Measurements from ENCODE around the gene UROC1. TPM values are rescaled to one million over a fixed set of nuclear protein-coding genes. Genes with fewer than 3 reads are reported as not detected.

UROC1 gene
- total and polyA plus RNA-seq, 4 donors: 0.01 to 0.21 (median 0.08) TPM

DNA sequence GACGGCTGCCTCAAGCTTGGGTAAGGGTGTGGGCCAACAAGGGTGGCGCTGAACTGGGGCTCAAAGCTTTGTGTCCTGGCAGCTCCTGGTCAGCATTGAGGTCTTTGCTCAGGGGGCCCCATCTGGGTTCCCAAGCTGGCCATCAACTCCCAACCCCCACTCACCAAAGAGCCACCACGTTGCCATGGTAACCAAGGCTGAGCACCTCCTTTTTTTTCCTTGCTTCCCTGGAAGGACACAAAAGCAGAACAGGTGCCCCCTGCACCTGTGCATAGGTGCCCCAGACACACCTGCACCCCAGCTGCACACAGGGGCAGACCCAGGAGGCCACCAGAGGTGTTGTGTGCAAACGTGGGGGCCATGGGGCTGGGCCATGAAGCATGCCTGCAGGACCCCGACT, 16.5 kb downstream of the UROC1 start:
- no peak for DNase-seq
- no peaks in the 10 kb centered on the region for H3K4me1 ChIP-seq (ENCODE audit: control insufficient read depth in 5 of 5, insufficient read depth in 5 of 5, low read length in 5 of 5)
- 76 to 85% methylated on average over 5 of the region's 5 CpGs for WGBS, 2 donors
- ATAC-seq (ENCODE audit: insufficient read depth, low FRiP score): no peak
- no peak overlapping the region for H3K27ac ChIP-seq (ENCODE audit: low read depth in 1 of 2, low read length in 1 of 2)
- peaks cover 0 to 2% (median 0%) of the 10 kb centered on the region in 4 donors for H3K9me3 ChIP-seq (ENCODE audit: control insufficient read depth in 4 of 4, insufficient read depth in 3 of 4, low read length in 3 of 4)
- TF ChIP-seq, protein P1, sequence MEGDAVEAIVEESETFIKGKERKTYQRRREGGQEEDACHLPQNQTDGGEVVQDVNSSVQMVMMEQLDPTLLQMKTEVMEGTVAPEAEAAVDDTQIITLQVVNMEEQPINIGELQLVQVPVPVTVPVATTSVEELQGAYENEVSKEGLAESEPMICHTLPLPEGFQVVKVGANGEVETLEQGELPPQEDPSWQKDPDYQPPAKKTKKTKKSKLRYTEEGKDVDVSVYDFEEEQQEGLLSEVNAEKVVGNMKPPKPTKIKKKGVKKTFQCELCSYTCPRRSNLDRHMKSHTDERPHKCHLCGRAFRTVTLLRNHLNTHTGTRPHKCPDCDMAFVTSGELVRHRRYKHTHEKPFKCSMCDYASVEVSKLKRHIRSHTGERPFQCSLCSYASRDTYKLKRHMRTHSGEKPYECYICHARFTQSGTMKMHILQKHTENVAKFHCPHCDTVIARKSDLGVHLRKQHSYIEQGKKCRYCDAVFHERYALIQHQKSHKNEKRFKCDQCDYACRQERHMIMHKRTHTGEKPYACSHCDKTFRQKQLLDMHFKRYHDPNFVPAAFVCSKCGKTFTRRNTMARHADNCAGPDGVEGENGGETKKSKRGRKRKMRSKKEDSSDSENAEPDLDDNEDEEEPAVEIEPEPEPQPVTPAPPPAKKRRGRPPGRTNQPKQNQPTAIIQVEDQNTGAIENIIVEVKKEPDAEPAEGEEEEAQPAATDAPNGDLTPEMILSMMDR (IDR thresholded peaks at IDR 0.05; ENCODE audit: control extremely low read depth, extremely low read depth): no peak
- H3K27me3 ChIP-seq (ENCODE audit: control insufficient read depth in 3 of 3, insufficient read depth in 3 of 3, low read length in 2 of 3): peaks cover 0 to 2% (median 0%) of the 10 kb centered on the region in 3 donors
- H3K36me3 ChIP-seq (ENCODE audit: control insufficient read depth in 4 of 4, insufficient read depth in 4 of 4, low read length in 4 of 4): no peaks in the 10 kb centered on the region
- no peak overlapping the region for H3K4me3 ChIP-seq
- H3K9ac ChIP-seq (ENCODE audit: insufficient read depth in 1 of 2, low read length in 2 of 2): no peak overlapping the region

DNA sequence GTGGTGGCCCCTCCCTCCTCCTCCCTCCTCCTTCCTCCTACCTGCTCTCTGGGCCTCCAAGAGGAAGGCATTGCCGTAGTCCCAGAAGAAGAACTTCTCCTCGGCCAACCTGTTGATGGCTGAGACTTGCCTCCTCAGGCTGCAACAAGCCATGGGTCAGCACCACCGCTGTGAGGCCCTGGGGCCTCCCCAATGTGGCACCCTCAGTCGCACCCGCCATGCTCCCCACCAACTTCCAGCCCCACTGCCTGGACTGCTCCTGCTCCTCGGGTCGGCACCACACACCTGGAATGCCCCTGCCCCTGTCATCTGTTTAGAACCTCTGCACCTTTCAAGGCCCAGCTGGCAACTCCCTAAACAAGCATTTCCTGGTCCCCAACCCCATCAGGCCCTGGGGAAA, 17.6 kb downstream of the UROC1 start:
- Histone ChIP-seq H3K27ac (ENCODE audit: low read depth in 1 of 2, low read length in 1 of 2) (no peak overlapping the region), H3K4me3 (no peak overlapping the region), H3K9ac (ENCODE audit: insufficient read depth in 1 of 2, low read length in 2 of 2) (no peak overlapping the region), H3K9me3 (ENCODE audit: control insufficient read depth in 4 of 4, insufficient read depth in 3 of 4, low read length in 3 of 4) (peaks cover 0 to 2% (median 0%) of the 10 kb centered on the region in 4 donors), H3K4me1 (ENCODE audit: control insufficient read depth in 5 of 5, insufficient read depth in 5 of 5, low read length in 5 of 5) (no peaks in the 10 kb centered on the region), H3K36me3 (ENCODE audit: control insufficient read depth in 4 of 4, insufficient read depth in 4 of 4, low read length in 4 of 4) (no peaks in the 10 kb centered on the region), H3K27me3 (ENCODE audit: control insufficient read depth in 3 of 3, insufficient read depth in 3 of 3, low read length in 2 of 3) (peaks cover 0 to 2% (median 0%) of the 10 kb centered on the region in 3 donors)
- DNase-seq (no peak), ATAC-seq (ENCODE audit: insufficient read depth, low FRiP score) (no peak)
- TF ChIP-seq, protein P1 (IDR thresholded peaks at IDR 0.05; ENCODE audit: control extremely low read depth, extremely low read depth): no peak
- WGBS, 2 donors: 87 to 88% methylated on average over 7 of the region's 7 CpGs

DNA sequence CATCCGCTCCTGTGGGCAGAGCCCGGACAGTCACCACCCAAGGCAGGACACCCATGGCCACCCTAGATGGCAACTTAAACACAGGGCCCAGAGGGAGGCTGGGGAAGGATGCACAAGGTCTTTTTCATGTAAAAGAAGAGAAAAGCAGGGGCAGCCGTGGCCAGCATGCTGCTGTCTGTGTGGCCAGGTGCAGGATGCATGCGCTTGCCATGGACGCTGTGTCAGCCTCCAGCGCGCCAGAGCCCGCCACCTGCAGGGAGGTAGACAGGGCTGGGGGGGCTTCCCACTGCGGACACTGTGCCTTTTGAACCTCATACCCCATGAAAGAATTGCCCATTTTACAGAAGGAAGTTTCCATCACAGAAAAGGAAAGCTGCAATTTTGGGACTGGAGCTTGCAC, 18.2 kb downstream of the UROC1 start:
- 95 to 97% methylated on average over 9 of the region's 9 CpGs for WGBS, 2 donors
- H3K36me3 ChIP-seq (ENCODE audit: control insufficient read depth in 4 of 4, insufficient read depth in 4 of 4, low read length in 4 of 4): no peaks in the 10 kb centered on the region
- H3K4me3 ChIP-seq: no peak overlapping the region
- no peaks in the 10 kb centered on the region for H3K4me1 ChIP-seq (ENCODE audit: control insufficient read depth in 5 of 5, insufficient read depth in 5 of 5, low read length in 5 of 5)
- H3K27ac ChIP-seq (ENCODE audit: low read depth in 1 of 2, low read length in 1 of 2): no peak overlapping the region
- TF ChIP-seq, protein P1 (IDR thresholded peaks at IDR 0.05; ENCODE audit: control extremely low read depth, extremely low read depth): no peak
- ATAC-seq (ENCODE audit: insufficient read depth, low FRiP score) (no peak), DNase-seq (no peak)
- H3K27me3 ChIP-seq (ENCODE audit: control insufficient read depth in 3 of 3, insufficient read depth in 3 of 3, low read length in 2 of 3): peaks cover 0 to 2% (median 0%) of the 10 kb centered on the region in 3 donors
- H3K9me3 ChIP-seq (ENCODE audit: control insufficient read depth in 4 of 4, insufficient read depth in 3 of 4, low read length in 3 of 4): peaks cover 0 to 2% (median 0%) of the 10 kb centered on the region in 4 donors
- H3K9ac ChIP-seq (ENCODE audit: insufficient read depth in 1 of 2, low read length in 2 of 2): no peak overlapping the region

DNA sequence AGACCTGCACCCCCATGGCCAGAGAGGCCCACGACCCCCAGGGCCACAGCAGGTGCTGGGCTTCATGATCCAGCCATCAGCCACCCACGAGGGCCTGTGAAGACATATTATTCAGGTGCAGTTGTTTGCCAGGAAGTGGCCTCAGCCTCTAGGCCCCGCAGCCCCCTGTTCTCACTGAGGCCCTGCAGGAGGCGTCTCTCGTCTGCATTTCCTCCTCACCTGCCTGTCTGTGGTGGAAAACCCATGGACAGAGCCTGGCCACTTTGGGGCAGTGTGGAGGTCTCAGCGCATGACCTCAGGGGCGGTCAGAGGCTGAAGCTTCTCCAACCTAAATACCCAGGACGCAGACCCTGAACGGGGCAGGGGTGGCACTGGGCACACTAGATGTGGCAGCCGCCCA, 18.6 kb downstream of the UROC1 start:
- DNase-seq: no peak
- H3K4me3 ChIP-seq: no peak overlapping the region
- TF ChIP-seq, protein P1 (IDR thresholded peaks at IDR 0.05; ENCODE audit: control extremely low read depth, extremely low read depth): no peak
- H3K27me3 ChIP-seq (ENCODE audit: control insufficient read depth in 3 of 3, insufficient read depth in 3 of 3, low read length in 2 of 3): peaks cover 0 to 2% (median 0%) of the 10 kb centered on the region in 3 donors
- peaks cover 0 to 2% (median 0%) of the 10 kb centered on the region in 4 donors for H3K9me3 ChIP-seq (ENCODE audit: control insufficient read depth in 4 of 4, insufficient read depth in 3 of 4, low read length in 3 of 4)
- H3K27ac ChIP-seq (ENCODE audit: low read depth in 1 of 2, low read length in 1 of 2): no peak overlapping the region
- 70 to 71% methylated on average over 10 of the region's 10 CpGs for WGBS, 2 donors
- H3K4me1 ChIP-seq (ENCODE audit: control insufficient read depth in 5 of 5, insufficient read depth in 5 of 5, low read length in 5 of 5): no peaks in the 10 kb centered on the region
- ATAC-seq (ENCODE audit: insufficient read depth, low FRiP score): no peak
- no peak overlapping the region for H3K9ac ChIP-seq (ENCODE audit: insufficient read depth in 1 of 2, low read length in 2 of 2)
- H3K36me3 ChIP-seq (ENCODE audit: control insufficient read depth in 4 of 4, insufficient read depth in 4 of 4, low read length in 4 of 4): no peaks in the 10 kb centered on the region
